Measurements from ENCODE around the gene FGD4.

DNA sequence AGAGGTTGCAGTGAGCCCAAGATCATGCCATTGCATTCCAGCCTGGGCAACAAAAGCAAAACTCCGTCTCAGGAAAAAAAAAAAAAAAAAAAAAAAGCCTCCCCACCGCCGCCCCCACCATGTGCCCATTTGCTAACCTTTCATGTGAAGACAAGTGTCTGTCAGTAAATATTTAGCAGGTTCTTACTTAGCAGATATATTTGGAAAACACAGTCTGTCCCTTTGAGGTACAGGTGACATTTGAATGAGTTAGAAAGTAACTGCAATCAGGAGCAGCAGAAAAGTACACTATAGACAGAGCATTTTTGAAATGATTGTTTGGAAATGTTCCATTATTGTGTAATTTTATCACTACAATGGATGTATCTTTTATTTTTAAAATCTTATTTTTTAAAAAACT is 119.7 kb downstream of the FGD4 start:
- TF ChIP-seq, protein P1, sequence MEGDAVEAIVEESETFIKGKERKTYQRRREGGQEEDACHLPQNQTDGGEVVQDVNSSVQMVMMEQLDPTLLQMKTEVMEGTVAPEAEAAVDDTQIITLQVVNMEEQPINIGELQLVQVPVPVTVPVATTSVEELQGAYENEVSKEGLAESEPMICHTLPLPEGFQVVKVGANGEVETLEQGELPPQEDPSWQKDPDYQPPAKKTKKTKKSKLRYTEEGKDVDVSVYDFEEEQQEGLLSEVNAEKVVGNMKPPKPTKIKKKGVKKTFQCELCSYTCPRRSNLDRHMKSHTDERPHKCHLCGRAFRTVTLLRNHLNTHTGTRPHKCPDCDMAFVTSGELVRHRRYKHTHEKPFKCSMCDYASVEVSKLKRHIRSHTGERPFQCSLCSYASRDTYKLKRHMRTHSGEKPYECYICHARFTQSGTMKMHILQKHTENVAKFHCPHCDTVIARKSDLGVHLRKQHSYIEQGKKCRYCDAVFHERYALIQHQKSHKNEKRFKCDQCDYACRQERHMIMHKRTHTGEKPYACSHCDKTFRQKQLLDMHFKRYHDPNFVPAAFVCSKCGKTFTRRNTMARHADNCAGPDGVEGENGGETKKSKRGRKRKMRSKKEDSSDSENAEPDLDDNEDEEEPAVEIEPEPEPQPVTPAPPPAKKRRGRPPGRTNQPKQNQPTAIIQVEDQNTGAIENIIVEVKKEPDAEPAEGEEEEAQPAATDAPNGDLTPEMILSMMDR (IDR thresholded peaks at IDR 0.05) = no peak
- TF ChIP-seq POLR2A (IDR thresholded peaks at IDR 0.05) (no peak), EP300 (IDR thresholded peaks at IDR 0.05) (no peak)
